ENCODE data around the gene NDFIP1.

The NDFIP1 gene

GRCh38 chr5:142192286-142193113, 83.9 kb downstream of the NDFIP1 start:
- FAIRE-seq: no peak

- no peak for FAIRE-seq
Measured at GRCh38 chr5:142193114-142193428, 84.5 kb downstream of the NDFIP1 start.

GRCh38 chr5:142197098-142197497, 88.5 kb downstream of the NDFIP1 start:
- no peak for FAIRE-seq

- FAIRE-seq: no peak
Measured at GRCh38 chr5:142197781-142198180, 89.2 kb downstream of the NDFIP1 start.

GRCh38 chr5:142199388-142199787, 90.8 kb downstream of the NDFIP1 start:
- no peak for FAIRE-seq

- FAIRE-seq: no peak
Measured at GRCh38 chr5:142200387-142200786, 91.8 kb downstream of the NDFIP1 start.

GRCh38 chr5:142201471-142201887, 92.9 kb downstream of the NDFIP1 start:
- FAIRE-seq: no peak

GRCh38 chr5:142202282-142202681, 93.7 kb downstream of the NDFIP1 start:
- FAIRE-seq: no peak
